ENCODE data around the gene HMSD. TPM values are rescaled to one million over a fixed set of nuclear protein-coding genes. Genes with fewer than 3 reads are reported as not detected.

Gene HMSD
- total and polyA plus RNA-seq, 2 of the 4 experiments (the other 2 are of a cell fraction): 0.17 to 0.36 TPM

- TF ChIP-seq BHLHE40 (IDR thresholded peaks at IDR 0.05; ENCODE audit: low read depth, low read length) (no peak), ELK1 (IDR thresholded peaks at IDR 0.05; ENCODE audit: borderline replicate concordance, low read depth, low read length) (no peak), RFX5 (IDR thresholded peaks at IDR 0.05; ENCODE audit: low read depth, low read length) (no peak), MAZ (IDR thresholded peaks at IDR 0.05; ENCODE audit: borderline replicate concordance, low read depth, low read length) (no peak), CTCF (conservative IDR thresholded peaks at IDR 0.05; ENCODE audit: low read depth, low read length) (no peak), CEBPB (IDR thresholded peaks at IDR 0.05; ENCODE audit: low read depth, low read length) (no peak), MAFK (IDR thresholded peaks at IDR 0.05; ENCODE audit: low read depth, low read length) (no peak), POLR2A (IDR thresholded peaks at IDR 0.05; ENCODE audit: low read depth, low read length) (no peak), SMC3 (IDR thresholded peaks at IDR 0.05; ENCODE audit: low read depth, low read length) (no peak), MXI1 (IDR thresholded peaks at IDR 0.05; ENCODE audit: borderline replicate concordance, low read depth, low read length) (no peak), RCOR1 (IDR thresholded peaks at IDR 0.05; ENCODE audit: insufficient replicate concordance, low read length) (no peak), FOS (IDR thresholded peaks at IDR 0.05; ENCODE audit: low read depth, low read length) (no peak), NFE2L2 (IDR thresholded peaks at IDR 0.05; ENCODE audit: low read depth, low read length) (no peak), CHD1 (IDR thresholded peaks at IDR 0.05; ENCODE audit: low read depth, low read length) (no peak), RAD21 (IDR thresholded peaks at IDR 0.05; ENCODE audit: low read length) (no peak)
- TF ChIP-seq, protein P1, sequence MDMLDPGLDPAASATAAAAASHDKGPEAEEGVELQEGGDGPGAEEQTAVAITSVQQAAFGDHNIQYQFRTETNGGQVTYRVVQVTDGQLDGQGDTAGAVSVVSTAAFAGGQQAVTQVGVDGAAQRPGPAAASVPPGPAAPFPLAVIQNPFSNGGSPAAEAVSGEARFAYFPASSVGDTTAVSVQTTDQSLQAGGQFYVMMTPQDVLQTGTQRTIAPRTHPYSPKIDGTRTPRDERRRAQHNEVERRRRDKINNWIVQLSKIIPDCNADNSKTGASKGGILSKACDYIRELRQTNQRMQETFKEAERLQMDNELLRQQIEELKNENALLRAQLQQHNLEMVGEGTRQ (IDR thresholded peaks at IDR 0.05; ENCODE audit: low read depth, low read length): no peak
- H2BK20ac ChIP-seq (ENCODE audit: low read depth, low read length): no peak overlapping the region
- no peak overlapping the region for H2BK15ac ChIP-seq (ENCODE audit: low read depth, low read length)
- no peak for DNase-seq
- H2BK120ac ChIP-seq (ENCODE audit: low read depth, low read length): no peak overlapping the region
- H3K9me1 ChIP-seq (ENCODE audit: insufficient read depth, low read length): no peaks in the 10 kb centered on the region
- no peak overlapping the region for H2AFZ ChIP-seq (replicated peaks; ENCODE audit: low read length, poor library complexity)
- no peak overlapping the region for H3K9ac ChIP-seq (ENCODE audit: low read depth, low read length)
- no peak overlapping the region for H2AK9ac ChIP-seq (replicated peaks; ENCODE audit: low read depth, low read length, poor library complexity)
- ATAC-seq (ENCODE audit: low read depth): no peak
- H3K4me1 ChIP-seq (ENCODE audit: control insufficient read depth, insufficient read depth, low read length): no peaks in the 10 kb centered on the region
- intact Hi-C loops (cut with micrococcal nuclease) (no loop called here), dilution Hi-C loops (cut with HindIII; ENCODE audit: low sequenced_read_pairs, unreplicated experiment) (no loop called here), in situ Hi-C loops (cut with MboI; ENCODE audit: low sequenced_read_pairs) (no loop called here)
- H3K23ac ChIP-seq (ENCODE audit: low read depth, low read length): no peak overlapping the region
- no peak overlapping the region for H3K18ac ChIP-seq (ENCODE audit: low read depth, low read length)
- no peaks in the 10 kb centered on the region for H3K36me3 ChIP-seq (ENCODE audit: control insufficient read depth, insufficient read depth, low read length)
- no CpG with 5 or more reads among the region's 1 CpG for WGBS, 2 experiments (ENCODE audit: extremely low coverage in 2 of 2, insufficient read length in 1 of 2)
- no peak overlapping the region for H3K4ac ChIP-seq (ENCODE audit: low read depth, low read length)
- no peak overlapping the region for H3K4me2 ChIP-seq (ENCODE audit: low read depth, low read length)
- no peak overlapping the region for H3K27ac ChIP-seq (ENCODE audit: insufficient read depth, low read length)
- H2BK5ac ChIP-seq (ENCODE audit: low read depth, low read length, poor library complexity, severe bottlenecking): no peak overlapping the region
- H4K8ac ChIP-seq (ENCODE audit: low read depth in 2 of 2, low read length in 2 of 2): no peak overlapping the region
- H3K56ac ChIP-seq (ENCODE audit: extremely low read depth, insufficient read depth, low read length): no peak overlapping the region
- no peaks in the 10 kb centered on the region for H3K9me3 ChIP-seq (ENCODE audit: control insufficient read depth, insufficient read depth, low read length)
- H3K14ac ChIP-seq (replicated peaks; ENCODE audit: low read depth, low read length): no peak overlapping the region
- CTCF ChIA-PET: interaction anchor here (0.8 to 1.2 kb wide), 2 partner anchors 13 to 32 kb away, joined by 3 to 4 read pairs; no protein-coding TSS in a partner anchor
- no peaks in the 10 kb centered on the region for H3K79me1 ChIP-seq (ENCODE audit: low read depth in 1 of 2, low read length in 2 of 2)
- H4K5ac ChIP-seq (ENCODE audit: low read depth, low read length): no peak overlapping the region
- BruUV-seq (replicated peaks): no TSS peak
- POLR2A ChIA-PET (ENCODE audit: unreplicated experiment): no interaction called here
- no peak overlapping the region for H4K91ac ChIP-seq (ENCODE audit: insufficient read depth, low read depth, low read length)
- peaks cover 24% of the 10 kb centered on the region for H3K27me3 ChIP-seq (ENCODE audit: control insufficient read depth, insufficient read depth, low read length)
- H2AK5ac ChIP-seq (ENCODE audit: low read depth, low read length): no peak overlapping the region
- no peaks in the 10 kb centered on the region for H4K20me1 ChIP-seq (ENCODE audit: insufficient read depth, low read length)
- no peak overlapping the region for H3K4me3 ChIP-seq (ENCODE audit: insufficient read depth, low read depth, low read length)
Observed at GRCh38 chr18:63962137-63962536, 13.0 kb downstream of the HMSD start.

All from IMR-90 (cell line).